ENCODE data around the gene HMGCLL1.

GRCh38 chr6:55545791-55546190, 33.2 kb downstream of the HMGCLL1 start:
- TF ChIP-seq POLR2A (IDR thresholded peaks at IDR 0.05): no peak
- TF ChIP-seq, protein P1, sequence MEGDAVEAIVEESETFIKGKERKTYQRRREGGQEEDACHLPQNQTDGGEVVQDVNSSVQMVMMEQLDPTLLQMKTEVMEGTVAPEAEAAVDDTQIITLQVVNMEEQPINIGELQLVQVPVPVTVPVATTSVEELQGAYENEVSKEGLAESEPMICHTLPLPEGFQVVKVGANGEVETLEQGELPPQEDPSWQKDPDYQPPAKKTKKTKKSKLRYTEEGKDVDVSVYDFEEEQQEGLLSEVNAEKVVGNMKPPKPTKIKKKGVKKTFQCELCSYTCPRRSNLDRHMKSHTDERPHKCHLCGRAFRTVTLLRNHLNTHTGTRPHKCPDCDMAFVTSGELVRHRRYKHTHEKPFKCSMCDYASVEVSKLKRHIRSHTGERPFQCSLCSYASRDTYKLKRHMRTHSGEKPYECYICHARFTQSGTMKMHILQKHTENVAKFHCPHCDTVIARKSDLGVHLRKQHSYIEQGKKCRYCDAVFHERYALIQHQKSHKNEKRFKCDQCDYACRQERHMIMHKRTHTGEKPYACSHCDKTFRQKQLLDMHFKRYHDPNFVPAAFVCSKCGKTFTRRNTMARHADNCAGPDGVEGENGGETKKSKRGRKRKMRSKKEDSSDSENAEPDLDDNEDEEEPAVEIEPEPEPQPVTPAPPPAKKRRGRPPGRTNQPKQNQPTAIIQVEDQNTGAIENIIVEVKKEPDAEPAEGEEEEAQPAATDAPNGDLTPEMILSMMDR (IDR thresholded peaks at IDR 0.05): no peak
